NOMO-1 treated with DMSO at 0.1 percent for 48 hours (cell line): ENCODE results near the gene ELFN1.

Source experiments
- DNase-seq: peaks from one replicate; lab custom pipeline; 2025; ENCODE audit not compliant: unreplicated experiment; lab: John Stamatoyannopoulos, UW

ELFN1 gene

DNA sequence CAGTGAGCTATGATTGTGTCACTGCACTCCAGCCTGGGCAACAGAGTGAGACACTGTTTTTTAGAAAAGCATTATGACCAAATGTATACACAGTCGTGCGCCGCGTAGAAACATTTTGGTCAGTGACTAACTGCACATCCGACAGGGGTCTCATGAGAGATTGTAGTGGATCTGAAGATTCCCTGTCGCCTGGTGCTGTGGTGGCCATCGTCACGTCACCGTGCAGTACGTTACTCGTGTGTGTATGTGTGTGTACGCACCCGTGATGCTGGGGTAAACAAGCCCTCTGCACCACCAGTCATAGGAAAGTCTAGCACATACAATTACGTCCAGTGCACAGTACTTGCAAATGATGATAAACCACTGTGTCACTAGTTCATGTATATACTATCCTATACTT is 109.4 kb downstream of the ELFN1 start:
- DNase-seq, result no peak

DNA sequence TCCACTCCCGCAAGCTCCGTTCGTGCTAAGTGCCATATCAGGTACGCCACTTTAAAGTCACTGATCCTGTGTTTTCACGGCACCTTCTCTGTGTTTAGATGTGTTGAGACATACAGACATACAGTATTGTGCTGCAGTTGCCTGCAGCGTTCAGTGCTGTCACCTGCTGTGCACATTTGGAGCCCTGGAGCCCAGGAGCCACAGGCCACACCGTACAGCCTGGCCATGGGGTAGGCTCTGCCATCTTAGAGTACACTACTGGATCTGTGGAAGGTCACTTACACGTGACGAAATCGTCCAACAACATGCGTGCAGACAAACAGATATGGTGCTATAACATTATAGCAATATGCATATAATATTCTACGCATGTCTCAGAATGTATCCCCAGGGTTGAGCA is 111.3 kb downstream of the ELFN1 start:
- DNase-seq, result no peak

DNA sequence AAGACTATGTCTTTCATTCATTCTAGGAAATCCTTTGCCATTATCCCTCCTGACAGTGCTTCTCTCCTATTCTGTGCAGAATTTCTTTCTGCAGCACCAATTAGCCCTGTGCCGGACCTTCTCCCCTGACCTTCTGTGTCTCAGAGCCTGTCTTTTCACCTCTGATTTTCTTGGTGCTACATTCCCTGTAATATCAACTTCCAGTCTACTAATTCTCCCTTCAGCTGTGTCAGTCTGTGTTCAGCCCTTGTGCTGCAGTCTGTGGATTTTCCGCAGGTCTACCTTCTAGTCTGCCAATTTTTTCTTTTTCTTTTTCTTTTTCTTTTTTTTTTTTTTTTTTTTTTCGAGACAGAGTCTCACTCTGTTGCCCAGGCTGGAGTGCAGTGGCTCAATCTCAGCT is 115.8 kb downstream of the ELFN1 start:
- no peak for DNase-seq

DNA sequence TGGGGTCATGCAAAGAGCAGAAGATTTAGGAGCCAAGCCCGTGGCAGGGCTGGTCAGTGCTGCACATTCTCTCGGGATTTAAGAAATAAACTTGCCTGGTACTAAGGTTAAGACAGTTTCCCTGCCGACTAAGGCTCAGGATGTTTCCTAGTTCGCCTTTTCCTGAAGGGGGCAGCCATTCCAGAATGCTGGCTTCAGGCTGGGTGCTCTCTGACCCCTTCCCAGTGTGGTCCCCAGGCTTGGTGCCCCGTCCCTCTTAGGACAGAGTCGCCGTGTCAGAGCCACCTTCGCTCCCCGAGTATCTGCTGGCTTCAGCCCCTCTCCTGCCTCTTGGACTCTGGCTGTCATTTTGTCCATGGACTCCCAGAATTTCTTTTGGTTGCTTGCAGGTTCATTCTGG is 117.2 kb downstream of the ELFN1 start:
- DNase-seq, result no peak

DNA sequence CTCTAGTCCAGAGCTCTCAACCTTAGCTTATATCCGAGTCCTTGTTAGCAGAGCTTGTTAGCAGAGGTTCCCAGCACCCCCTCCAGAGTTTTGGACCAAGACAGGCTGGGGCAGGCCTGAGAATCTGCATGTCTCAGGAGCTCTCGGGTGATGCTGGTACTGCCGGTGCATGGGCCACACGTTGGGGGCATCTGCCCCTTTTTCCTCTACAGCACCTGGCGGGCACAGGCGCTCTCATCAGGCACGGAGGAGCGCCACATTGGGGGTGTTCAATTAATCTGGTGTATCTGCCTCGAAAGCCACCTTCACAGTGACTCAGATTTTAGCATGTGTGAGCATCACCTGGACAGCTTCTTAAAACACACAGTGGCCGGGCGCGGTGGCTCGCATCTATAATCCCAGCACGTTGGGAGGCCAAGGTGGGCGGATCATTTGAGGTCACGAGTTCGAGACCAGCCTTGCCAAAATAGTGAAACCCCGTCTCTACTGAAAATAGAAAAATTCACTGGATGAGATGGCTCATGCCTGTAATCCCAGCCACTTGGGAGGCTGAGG is 117.7 kb downstream of the ELFN1 start:
- DNase-seq, result no peak

DNA sequence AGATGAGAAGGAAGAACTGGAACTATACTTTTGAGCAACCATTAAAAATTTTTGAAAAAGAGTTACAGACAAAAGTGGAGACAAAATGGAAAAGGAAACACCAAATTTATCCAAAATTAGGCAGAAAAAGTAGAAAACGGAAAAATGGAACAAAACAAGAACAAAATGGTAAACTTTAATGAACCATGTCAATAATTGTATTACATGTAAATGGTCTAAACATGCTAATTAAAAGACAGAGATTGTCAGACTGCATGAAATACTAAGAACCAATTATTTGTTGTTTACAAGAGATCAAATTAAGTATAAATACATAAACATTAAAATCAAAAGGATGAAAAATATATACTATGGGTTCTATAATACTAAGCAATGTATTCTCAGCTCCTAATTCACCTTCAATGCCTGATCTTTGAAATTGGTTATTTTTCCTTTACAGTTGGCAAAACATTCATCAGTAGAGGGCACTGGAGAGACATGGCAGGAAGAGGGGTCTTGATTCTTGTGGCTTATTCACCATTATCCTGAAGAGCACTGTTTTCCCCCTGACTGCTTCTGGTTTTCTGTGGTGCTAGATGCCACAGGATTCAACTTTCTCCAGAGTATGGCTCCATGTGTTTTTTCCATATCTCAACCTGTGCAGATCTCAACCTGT is 124.9 kb downstream of the ELFN1 start:
- no peak for DNase-seq
